Activated CD8-positive, alpha-beta memory T cell treated with anti-CD3 and anti-CD28 coated beads, Interleukin-2, amount 50 U/mL, for 48 hours (primary cell): Measurements from ENCODE around the gene PRSS2.
A peak's percentile ranks its signal among the peaks of the same experiment; 100 is the strongest.

ENCODE experiments used
- DNase-seq: peaks from one replicate; pipeline ENCODE4 v3.0.0-alpha.2; 2020

Gene PRSS2

GRCh38 chr7:142805350-142806021 lies 34.7 kb downstream of the PRSS2 start:
- peak; percentile 48 for DNase-seq

GRCh38 chr7:142806022-142806356 lies 35.2 kb downstream of the PRSS2 start:
- DNase-seq: no peak

GRCh38 chr7:142806957-142807356 lies 36.2 kb downstream of the PRSS2 start:
- DNase-seq: no peak

DNA sequence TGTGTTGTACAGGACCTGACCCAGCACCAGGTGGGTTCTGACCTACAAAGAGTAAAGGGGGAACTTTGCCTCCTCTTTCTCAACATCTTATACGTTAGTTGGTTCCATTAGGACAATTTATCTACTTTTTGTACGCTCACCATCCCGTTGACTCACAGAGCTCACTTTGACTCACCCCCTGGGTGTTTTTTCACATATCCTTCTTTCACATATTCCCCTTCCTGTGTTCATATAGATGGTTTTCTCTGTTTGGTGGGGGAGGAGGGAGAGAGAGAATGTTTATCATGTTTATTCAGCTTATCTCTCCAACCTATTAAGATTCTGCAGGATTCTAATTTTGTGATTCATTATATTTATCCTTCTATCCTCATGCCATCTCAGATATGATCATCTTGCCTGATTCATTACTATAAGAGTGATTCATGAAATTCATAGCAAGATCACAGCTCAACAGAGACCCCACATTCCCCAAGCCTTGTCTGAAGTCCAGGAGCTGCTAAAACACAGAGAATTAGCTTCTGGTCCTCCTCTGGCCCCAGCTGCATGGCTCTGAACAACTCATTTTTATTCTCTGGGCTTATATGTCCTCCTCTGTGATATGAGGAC lies 37.2 kb downstream of the PRSS2 start:
- peak; percentile 64 for DNase-seq

DNA sequence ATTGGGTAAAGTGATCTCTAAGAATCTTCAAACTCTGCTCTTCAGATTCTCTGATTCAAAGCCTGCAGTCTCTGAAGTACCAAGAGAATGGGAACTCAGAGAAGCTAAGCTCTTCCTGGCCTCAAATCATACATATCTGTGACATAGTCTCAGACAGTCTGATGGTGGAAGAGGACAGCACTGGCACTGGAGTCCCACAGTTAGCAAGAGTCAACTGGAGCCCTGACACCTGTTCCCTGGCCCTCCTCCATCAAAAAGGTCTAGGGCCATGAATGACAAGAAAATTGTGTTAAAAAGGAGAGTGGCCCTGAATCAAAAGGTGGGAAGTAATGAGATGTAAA lies 37.7 kb downstream of the PRSS2 start:
- no peak for DNase-seq

- peak; percentile 91 for DNase-seq
Observed at GRCh38 chr7:142808802-142809583, 38.2 kb downstream of the PRSS2 start.

DNA sequence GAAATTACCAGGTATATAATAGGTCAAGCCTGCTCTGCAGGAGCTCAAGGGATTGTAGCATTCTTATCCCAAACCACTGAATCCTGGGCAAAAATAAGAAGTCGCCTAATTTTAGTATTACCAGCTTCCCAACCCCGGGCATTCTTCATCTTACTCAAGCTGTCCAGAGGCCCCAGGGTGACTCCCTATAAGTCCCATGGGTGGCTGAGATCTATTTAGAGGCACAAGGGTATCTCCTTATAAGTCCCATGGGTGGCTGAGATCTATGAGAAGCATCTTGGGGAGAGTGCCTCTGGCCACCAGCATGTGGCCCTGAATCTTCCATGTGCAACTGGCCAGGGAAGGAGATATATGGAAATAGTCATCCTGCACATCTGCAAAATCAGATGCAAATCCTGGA lies 38.9 kb downstream of the PRSS2 start:
- peak; percentile 56 for DNase-seq

- DNase-seq: peak; percentile 54
Observed at GRCh38 chr7:142811154-142811737, 40.5 kb downstream of the PRSS2 start.

DNA sequence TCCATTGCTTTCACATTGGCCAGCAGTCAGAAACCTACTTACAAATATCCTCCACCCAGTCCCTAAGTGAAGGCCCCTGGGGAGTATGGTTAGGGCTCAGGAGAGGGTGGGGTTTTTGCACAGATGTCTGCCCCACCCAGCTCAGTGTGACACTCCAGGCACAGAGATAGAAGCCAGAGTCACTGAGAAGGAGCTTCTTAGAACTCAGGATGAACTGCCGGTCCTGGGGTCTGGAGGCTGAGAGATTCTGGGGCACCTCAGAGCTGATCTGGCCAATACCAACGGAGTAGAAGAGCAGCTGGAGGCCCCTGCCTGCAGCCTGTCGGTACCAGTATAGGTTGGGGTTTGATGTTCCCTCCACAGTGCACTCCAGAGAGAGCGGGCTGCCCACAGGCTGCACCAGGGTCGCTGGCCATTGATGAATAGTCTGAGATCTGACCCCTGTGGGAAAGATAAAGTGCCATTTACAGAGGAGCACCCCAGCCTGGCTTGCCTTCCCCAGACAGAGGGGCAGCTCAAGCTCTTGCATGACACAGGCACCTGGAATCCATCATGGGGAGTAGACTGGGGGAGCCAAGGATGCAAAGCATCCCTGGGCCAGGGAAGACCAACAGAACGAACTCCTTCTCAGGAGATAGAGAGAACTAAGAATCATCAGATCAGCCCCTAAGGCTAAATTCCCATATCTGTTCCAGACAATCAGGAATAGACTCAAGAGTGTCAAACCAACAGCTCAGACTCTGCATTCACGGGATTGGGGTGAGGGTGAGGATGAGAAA lies 41.9 kb downstream of the PRSS2 start:
- DNase-seq: peak; percentile 49

DNA sequence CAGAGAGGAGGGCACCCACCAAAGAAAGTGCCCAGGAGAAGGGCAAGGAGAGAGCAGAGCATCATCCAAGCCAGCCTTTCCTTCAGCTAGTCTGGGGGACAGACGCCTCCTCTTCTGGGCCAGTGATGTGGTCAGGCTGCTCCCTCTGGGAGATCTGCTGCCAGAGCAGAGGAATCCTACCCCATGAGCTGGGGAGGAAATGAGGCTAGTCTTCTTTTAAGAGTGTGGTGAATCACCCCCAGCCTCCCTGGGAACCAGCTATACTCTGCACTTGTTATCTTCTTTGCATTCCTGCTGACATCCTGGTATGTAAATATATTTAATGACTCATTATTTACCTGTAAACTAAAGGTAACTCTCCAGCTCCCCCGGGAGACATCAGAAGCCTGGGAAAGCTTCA lies 42.5 kb downstream of the PRSS2 start:
- peak; percentile 50 for DNase-seq

- no peak for DNase-seq
Observed at GRCh38 chr7:142813699-142814098, 42.9 kb downstream of the PRSS2 start.

- no peak for DNase-seq
Observed at GRCh38 chr7:142814451-142814850, 43.7 kb downstream of the PRSS2 start.

- no peak for DNase-seq
Observed at GRCh38 chr7:142815134-142815533, 44.4 kb downstream of the PRSS2 start.

DNA sequence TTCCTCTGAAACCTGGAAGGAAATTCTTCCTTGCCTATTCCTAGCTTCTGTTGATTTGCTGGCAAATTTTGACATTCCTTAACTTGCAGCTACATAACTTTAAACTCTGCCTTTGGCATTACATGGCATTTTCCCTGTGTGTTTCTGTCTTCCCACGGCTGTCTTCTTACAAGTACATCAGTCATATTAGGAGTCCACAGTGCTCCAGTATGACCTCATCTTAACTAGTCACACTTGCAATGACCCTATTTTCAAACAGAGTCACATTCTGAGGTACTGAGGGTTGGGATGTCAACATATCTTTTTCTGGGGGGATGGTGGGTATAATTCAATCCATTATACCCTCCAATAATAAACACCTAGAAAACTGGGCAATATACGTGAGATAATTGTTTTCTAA lies 46.7 kb downstream of the PRSS2 start:
- DNase-seq: no peak

GRCh38 chr7:142819530-142819929 lies 48.8 kb downstream of the PRSS2 start:
- DNase-seq: no peak

DNA sequence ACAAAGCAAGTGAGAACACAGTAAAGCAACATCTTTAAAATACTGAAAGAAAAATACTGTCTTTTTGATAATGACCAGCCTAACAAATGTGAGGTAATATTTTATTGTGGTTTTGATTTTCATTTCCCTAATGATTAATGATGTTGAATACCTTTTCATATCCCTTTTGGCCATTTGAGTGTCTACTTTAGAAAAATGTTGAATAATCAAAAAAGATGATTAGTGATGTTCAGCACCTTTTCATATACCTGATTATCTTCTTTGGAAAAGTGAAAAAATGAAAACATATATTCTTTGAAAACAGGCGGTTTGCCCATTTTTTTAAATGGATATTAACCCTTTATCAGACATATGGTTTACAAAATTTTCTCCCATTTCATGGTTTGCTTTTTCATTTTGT lies 51.9 kb downstream of the PRSS2 start:
- DNase-seq: no peak
